Breast epithelium (tissue), 4 donors: Measurements from ENCODE around the gene MIF. TPM values are rescaled to one million over a fixed set of nuclear protein-coding genes. Genes with fewer than 3 reads are reported as not detected.
A peak's percentile ranks its signal among the peaks of the same experiment; 100 is the strongest.
"Not testable (repeated sequence)": the region's sequence is repeated elsewhere in the genome, so short reads cannot be mapped to it uniquely, and the experiment has no call there.

Experiments
- DNase-seq, 2 donors: peaks; one replicate each; pipeline ENCODE4 v3.0.0-alpha.2; 2019; ENCODE audit warnings: low spot score in 2 of 2
- H3K27ac ChIP-seq, 2 donors: fragments of 200-600 bp; sonication (generic) in 1 of 2; one replicate each; pipeline ENCODE4 v1.5.1; 2016 to 2019; ENCODE audit warnings: mild to moderate bottlenecking in 1 of 2
- H3K27me3 ChIP-seq, 2 donors: fragments of 200-600 bp; sonication (generic) in 1 of 2; one replicate each; pipeline versions ENCODE4 v1.5.1 to v1.6.0; 2017 to 2019; ENCODE audit warnings: control low read depth in 1 of 2, mild to moderate bottlenecking in 1 of 2
- H3K36me3 ChIP-seq: fragments of 200-600 bp; one replicate; pipeline ENCODE4 v1.5.1; 2019
- H3K4me1 ChIP-seq, 2 donors: fragments of 200-600 bp; sonication (generic); one replicate each; pipeline ENCODE4 v1.5.1; 2016 to 2019; ENCODE audit warnings: control low read depth in 1 of 2
- H3K4me3 ChIP-seq, 3 donors: fragments of 200-600 bp; sonication (generic); 1 replicate in 2 of 3; 2 replicates in 1 of 3; pipeline ENCODE4 v1.5.1; 2016 to 2019; ENCODE audit warnings: mild to moderate bottlenecking in 3 of 3, moderate library complexity in 2 of 3
- H3K9me3 ChIP-seq, 2 donors: fragments of 200-600 bp; sonication (generic) in 1 of 2; one replicate each; pipeline ENCODE4 v1.5.1; 2016 to 2019; ENCODE audit warnings: control low read depth in 1 of 2
- CTCF ChIP-seq, 3 donors: fragments of 450-650 bp; IDR thresholded peaks; one replicate each; pipeline ENCODE4 v1.5.1; 2016 to 2017; ENCODE audit warnings: antibody characterized with exemption in 3 of 3, mild to moderate bottlenecking in 3 of 3, moderate library complexity in 3 of 3
- POLR2A ChIP-seq: fragments of 450-650 bp; IDR thresholded peaks from one replicate; pipeline ENCODE4 v1.6.1; 2016; ENCODE audit warnings: antibody characterized with exemption, mild to moderate bottlenecking, moderate library complexity
- POLR2AphosphoS5 ChIP-seq, 3 donors: sonication (generic); formaldehyde crosslinking; IDR thresholded peaks; one replicate each; pipeline ENCODE4 v1.6.1; 2017; ENCODE audit warnings: antibody characterized with exemption in 3 of 3
- intact Hi-C: fragments of 100-400 bp; cut with DNase I; formaldehyde crosslinking; loops from one replicate; pipeline ENCODE4 v1.15.1; 2023; ENCODE audit warnings: low total_unique reads
- total RNA-seq, 3 donors: library from RNA; depleted of rRNA; stranded (reverse); fragments of >200 nt; gene quantifications; one replicate each; pipeline ENCODE4 v1.1.0, GENCODE V29; 2016

Gene MIF
- total RNA-seq, 3 donors from 2014 or later: 191 to 466 (median 261) TPM

GRCh38 chr22:23913661-23914353 is 19.6 kb downstream of the MIF start:
- Histone ChIP-seq H3K27me3 (no peaks in the 10 kb centered on the region), H3K36me3 (no peaks in the 10 kb centered on the region), H3K27ac (peak overlapping the region; percentile 78 to 90), H3K4me3 (peak overlapping the region; percentile 52 to 76 (median 53)), H3K9me3 (no peaks in the 10 kb centered on the region), H3K4me1 (peaks cover 0 to 3% of the 10 kb centered on the region in 2 donors)
- peak; percentile 84 to 92 (median 88) for TF ChIP-seq POLR2AphosphoS5 (IDR thresholded peaks at IDR 0.05)
- TF ChIP-seq CTCF (IDR thresholded peaks at IDR 0.05): no peak
- peak; percentile 63 for TF ChIP-seq POLR2A
- peak; percentile 99 for DNase-seq
- intact Hi-C loops: no loop called here

GRCh38 chr22:23915290-23915689 is 21.1 kb downstream of the MIF start:
- Histone ChIP-seq H3K4me1 (peaks cover 0 to 3% of the 10 kb centered on the region in 2 donors), H3K36me3 (no peaks in the 10 kb centered on the region), H3K27me3 (no peaks in the 10 kb centered on the region), H3K27ac (no peak overlapping the region), H3K4me3 (no peak overlapping the region), H3K9me3 (no peaks in the 10 kb centered on the region)
- no peak for DNase-seq
- TF ChIP-seq CTCF (IDR thresholded peaks at IDR 0.05) (no peak), POLR2AphosphoS5 (IDR thresholded peaks at IDR 0.05) (no peak), POLR2A (no peak)
- intact Hi-C loops: no loop called here

DNA sequence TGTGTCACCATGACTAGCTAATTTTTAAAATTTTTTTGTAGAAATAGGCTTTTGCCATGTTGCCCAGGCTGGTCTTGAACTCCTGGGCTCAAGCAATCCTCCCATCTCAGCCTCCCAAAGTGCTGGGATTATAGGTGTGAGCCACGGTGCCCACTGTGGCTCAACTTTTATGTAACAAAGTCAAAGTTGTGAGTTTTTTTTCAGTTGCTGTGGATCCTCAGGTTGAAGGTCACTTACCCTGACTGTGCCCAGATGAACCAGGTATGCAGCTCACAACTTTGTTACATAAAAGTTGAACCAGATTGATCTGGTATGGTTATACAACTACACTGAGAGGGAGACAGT is 26.1 kb downstream of the MIF start:
- H3K36me3 ChIP-seq, intact Hi-C loops, H3K9me3 ChIP-seq, H3K27me3 ChIP-seq, H3K27ac ChIP-seq, H3K4me1 ChIP-seq, H3K4me3 ChIP-seq, DNase-seq: not testable (repeated sequence)

DNA sequence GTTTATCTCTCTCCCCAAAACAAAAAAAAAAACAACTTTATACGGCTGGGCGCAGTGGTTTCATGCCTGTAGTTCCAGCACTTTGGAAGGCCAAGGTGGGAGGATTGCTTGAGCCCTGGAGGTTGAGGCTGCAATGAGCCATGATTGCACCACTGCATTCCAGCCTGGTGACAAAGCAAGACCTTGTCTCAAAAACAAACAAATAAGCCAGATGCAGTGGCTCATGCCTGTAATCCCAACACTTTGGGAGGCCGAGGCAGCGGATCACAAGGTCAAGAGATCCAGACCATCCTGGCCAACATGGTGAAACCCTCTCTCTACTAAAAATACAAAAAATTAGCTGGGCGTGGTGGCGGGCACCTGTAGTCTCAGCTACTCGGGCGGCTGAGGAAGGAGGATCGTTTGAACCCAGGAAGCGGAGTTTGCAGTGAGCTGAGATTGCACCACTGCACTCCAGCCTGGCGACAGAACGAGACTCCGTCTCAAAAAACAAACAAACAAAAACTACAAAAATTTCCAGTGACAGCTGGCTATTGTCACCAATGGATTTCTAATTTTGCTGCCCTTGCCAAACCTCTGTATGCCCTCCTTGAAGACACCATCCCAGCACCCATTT is 27.5 kb downstream of the MIF start:
- H3K9me3 ChIP-seq, H3K27me3 ChIP-seq, H3K27ac ChIP-seq, H3K4me3 ChIP-seq, H3K36me3 ChIP-seq, DNase-seq, intact Hi-C loops, H3K4me1 ChIP-seq: not testable (repeated sequence)
- peak in 1 of 3 donors; percentile 39 for TF ChIP-seq POLR2AphosphoS5 (IDR thresholded peaks at IDR 0.05)

DNA sequence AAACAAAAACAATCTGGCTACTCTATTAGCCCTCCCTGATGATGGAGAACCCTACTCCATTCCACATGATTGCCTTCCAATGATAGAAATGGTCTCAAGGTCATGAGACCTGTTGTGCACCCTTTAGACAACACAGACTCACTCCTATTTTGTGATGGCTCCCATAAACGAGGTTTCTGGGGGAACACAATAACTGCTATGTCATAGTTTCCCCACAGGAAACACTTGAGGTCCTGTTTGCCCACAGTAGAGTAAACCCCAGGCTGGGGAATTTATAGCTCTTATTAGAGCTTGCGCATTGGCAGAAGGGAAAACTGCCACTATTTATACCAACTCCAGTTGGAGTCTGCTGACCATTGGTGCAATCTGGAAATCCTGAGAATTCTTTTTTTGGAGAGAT is 28.7 kb downstream of the MIF start:
- intact Hi-C loops: no loop called here
- no peaks in the 10 kb centered on the region for H3K9me3 ChIP-seq
- H3K4me3 ChIP-seq: no peak overlapping the region
- no peak for TF ChIP-seq CTCF (IDR thresholded peaks at IDR 0.05)
- no peak for TF ChIP-seq POLR2AphosphoS5 (IDR thresholded peaks at IDR 0.05)
- no peak for TF ChIP-seq POLR2A
- no peaks in the 10 kb centered on the region for H3K36me3 ChIP-seq
- H3K4me1 ChIP-seq: no peaks in the 10 kb centered on the region
- H3K27me3 ChIP-seq: no peaks in the 10 kb centered on the region
- no peak overlapping the region for H3K27ac ChIP-seq
- DNase-seq: no peak

DNA sequence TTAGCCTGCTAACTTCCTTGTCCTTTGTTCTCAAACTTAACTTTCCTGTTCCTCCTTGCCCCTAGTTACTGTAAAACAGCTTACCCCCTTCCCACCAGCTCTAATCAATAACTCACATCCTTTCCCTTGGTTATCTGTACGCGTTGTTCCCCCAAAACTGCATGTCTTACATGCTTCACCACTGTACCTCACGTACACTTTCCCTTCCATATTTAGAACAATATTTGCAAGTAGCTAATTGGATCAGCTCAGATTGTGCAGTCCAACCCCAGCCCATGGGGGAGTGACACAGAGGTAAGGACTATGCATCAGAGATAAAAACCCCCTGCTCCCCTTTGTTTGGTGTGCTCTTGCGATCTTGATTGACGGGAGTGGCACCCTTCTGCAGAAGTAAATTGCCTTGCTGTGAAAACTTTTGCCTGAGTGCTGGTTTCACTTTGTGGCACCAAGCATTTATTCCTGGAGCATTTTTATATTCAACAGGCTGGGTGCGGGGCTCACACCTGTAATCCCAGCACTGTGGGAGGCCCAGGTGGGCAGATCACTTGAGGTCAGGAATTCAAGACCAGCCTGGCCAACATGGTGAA is 30.9 kb downstream of the MIF start:
- Histone ChIP-seq H3K27ac (no peak overlapping the region), H3K4me1 (no peaks in the 10 kb centered on the region), H3K36me3 (no peaks in the 10 kb centered on the region), H3K4me3 (no peak overlapping the region), H3K27me3 (no peaks in the 10 kb centered on the region), H3K9me3 (no peaks in the 10 kb centered on the region)
- intact Hi-C loops: no loop called here
- DNase-seq: no peak
- TF ChIP-seq POLR2A (no peak), CTCF (IDR thresholded peaks at IDR 0.05) (no peak), POLR2AphosphoS5 (IDR thresholded peaks at IDR 0.05) (no peak)
